Smooth muscle cell (in vitro differentiated cells): ENCODE data around the gene DSG2. TPM values are rescaled to one million over a fixed set of nuclear protein-coding genes. Genes with fewer than 3 reads are reported as not detected.

Experiments used
- DNase-seq: peaks from one replicate; lab custom pipeline; 2025; ENCODE audit not compliant: unreplicated experiment; lab: John Stamatoyannopoulos, UW
- H2AFZ ChIP-seq: fragments of 200-600 bp; sonication (generic); 2 replicates; pipeline ENCODE4 v1.6.0; 2016; ENCODE audit warnings: antibody characterized with exemption, low read depth, mild to moderate bottlenecking
- H3F3A ChIP-seq: fragments of 200-600 bp; sonication (generic); 2 replicates; pipeline ENCODE4 v1.6.0; 2017; ENCODE audit warnings: antibody characterized with exemption, low read depth
- H3K27ac ChIP-seq: fragments of 200-600 bp; sonication (generic); 2 replicates; pipeline ENCODE4 v1.5.1; 2016; ENCODE audit warnings: low read depth, mild to moderate bottlenecking
- H3K27me3 ChIP-seq: fragments of 200-600 bp; sonication (generic); 2 replicates; pipeline ENCODE4 v1.6.1; 2016; ENCODE audit warnings: low read depth, mild to moderate bottlenecking
- H3K36me3 ChIP-seq: fragments of 200-600 bp; sonication (generic); 2 replicates; pipeline ENCODE4 v1.5.1; 2016; ENCODE audit warnings: low read depth
- H3K4me1 ChIP-seq: fragments of 200-600 bp; sonication (generic); 2 replicates; pipeline ENCODE4 v1.5.1; 2016; ENCODE audit warnings: low read depth
- H3K4me2 ChIP-seq: fragments of 200-600 bp; sonication (generic); 2 replicates; pipeline ENCODE4 v1.6.0; 2016; ENCODE audit warnings: mild to moderate bottlenecking
- H3K4me3 ChIP-seq: fragments of 200-600 bp; sonication (generic); 2 replicates; pipeline ENCODE4 v1.5.1; 2016; ENCODE audit warnings: mild to moderate bottlenecking
- H3K79me2 ChIP-seq: fragments of 200-600 bp; sonication (generic); 2 replicates; pipeline ENCODE4 v1.6.0; 2016; ENCODE audit warnings: low read depth, mild to moderate bottlenecking
- H3K9ac ChIP-seq: fragments of 200-600 bp; sonication (generic); 2 replicates; pipeline ENCODE4 v1.6.0; 2016; ENCODE audit warnings: low read depth
- H3K9me3 ChIP-seq: fragments of 200-600 bp; sonication (generic); replicated peaks from 2 replicates; pipeline ENCODE4 v1.5.1; 2016; ENCODE audit warnings: low read depth
- H4K20me1 ChIP-seq: fragments of 200-600 bp; sonication (generic); 2 replicates; pipeline ENCODE4 v1.6.0; 2016; ENCODE audit warnings: low read depth
- WGBS: methylation state at CpG from one replicate; pipeline ENCODE4 v1.1.7; 2016; ENCODE audit warnings: low lambda C conversion rate; 5-methylcytosine and 5-hydroxymethylcytosine counted together
- polyA plus RNA-seq: library from polyadenylated mRNA; unstranded; fragments of >200 nt; fragmentation: Nextera tagmentation; extraction: Ambion mirVana; gene quantifications from 2 replicates; pipeline ENCODE4 v1.2.1, GENCODE V29; 2016
- total RNA-seq: library from RNA; depleted of rRNA; stranded (reverse); fragments of >200 nt; gene quantifications from 2 replicates; pipeline ENCODE4 v1.2.3, GENCODE V29; 2014
- TF ChIP-seq, protein P1 (sequence below): fragments of 200-600 bp; sonication (generic); IDR thresholded peaks from 2 replicates; pipeline ENCODE4 v1.5.1; 2017; ENCODE audit warnings: borderline replicate concordance, mild to moderate bottlenecking, antibody characterized with exemption; ENCODE audit not compliant: insufficient read depth, poor library complexity, severe bottlenecking

The DSG2 gene
- total and polyA plus RNA-seq, 2 experiments from 2014 or later = 53.9 to 138 TPM

- H3K9me3 ChIP-seq = no peaks in the 10 kb centered on the region
- H3K36me3 ChIP-seq = no peaks in the 10 kb centered on the region
- TF ChIP-seq, protein P1, sequence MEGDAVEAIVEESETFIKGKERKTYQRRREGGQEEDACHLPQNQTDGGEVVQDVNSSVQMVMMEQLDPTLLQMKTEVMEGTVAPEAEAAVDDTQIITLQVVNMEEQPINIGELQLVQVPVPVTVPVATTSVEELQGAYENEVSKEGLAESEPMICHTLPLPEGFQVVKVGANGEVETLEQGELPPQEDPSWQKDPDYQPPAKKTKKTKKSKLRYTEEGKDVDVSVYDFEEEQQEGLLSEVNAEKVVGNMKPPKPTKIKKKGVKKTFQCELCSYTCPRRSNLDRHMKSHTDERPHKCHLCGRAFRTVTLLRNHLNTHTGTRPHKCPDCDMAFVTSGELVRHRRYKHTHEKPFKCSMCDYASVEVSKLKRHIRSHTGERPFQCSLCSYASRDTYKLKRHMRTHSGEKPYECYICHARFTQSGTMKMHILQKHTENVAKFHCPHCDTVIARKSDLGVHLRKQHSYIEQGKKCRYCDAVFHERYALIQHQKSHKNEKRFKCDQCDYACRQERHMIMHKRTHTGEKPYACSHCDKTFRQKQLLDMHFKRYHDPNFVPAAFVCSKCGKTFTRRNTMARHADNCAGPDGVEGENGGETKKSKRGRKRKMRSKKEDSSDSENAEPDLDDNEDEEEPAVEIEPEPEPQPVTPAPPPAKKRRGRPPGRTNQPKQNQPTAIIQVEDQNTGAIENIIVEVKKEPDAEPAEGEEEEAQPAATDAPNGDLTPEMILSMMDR = no peak
- peaks cover 35% of the 10 kb centered on the region for H4K20me1 ChIP-seq
- peak overlapping the region; percentile 60 for H3K4me2 ChIP-seq
- 24% methylated on average over 4 of the region's 4 CpGs for WGBS
- H3K27me3 ChIP-seq = no peaks in the 10 kb centered on the region
- H3K9ac ChIP-seq = peak overlapping the region; percentile 48
- no peak overlapping the region for H2AFZ ChIP-seq
- peaks cover 61% of the 10 kb centered on the region for H3K79me2 ChIP-seq
- no peak overlapping the region for H3K4me3 ChIP-seq
- no peak for DNase-seq
- H3K4me1 ChIP-seq = peaks cover 24% of the 10 kb centered on the region
- H3K27ac ChIP-seq = peak overlapping the region; percentile 94
- H3F3A ChIP-seq = peaks cover 28% of the 10 kb centered on the region
Observed at GRCh38 chr18:31513189-31513935, 15.4 kb downstream of the DSG2 start.

GRCh38 chr18:31516437-31516836, 18.5 kb downstream of the DSG2 start:
- Histone ChIP-seq H4K20me1 (peaks cover 24% of the 10 kb centered on the region), H3K36me3 (peaks cover 8% of the 10 kb centered on the region), H3F3A (peaks cover 18% of the 10 kb centered on the region), H3K9ac (no peak overlapping the region), H3K27me3 (no peaks in the 10 kb centered on the region), H3K9me3 (no peaks in the 10 kb centered on the region), H3K4me2 (no peak overlapping the region), H3K4me1 (peaks cover 14% of the 10 kb centered on the region), H3K4me3 (no peak overlapping the region), H2AFZ (no peak overlapping the region), H3K79me2 (peaks cover 62% of the 10 kb centered on the region), H3K27ac (no peak overlapping the region)
- no peak for DNase-seq
- WGBS = 92% methylated on average over 3 of the region's 3 CpGs
- TF ChIP-seq, protein P1 = no peak

- DNase-seq = no peak
- no peaks in the 10 kb centered on the region for H3K27me3 ChIP-seq
- peaks cover 22% of the 10 kb centered on the region for H3K36me3 ChIP-seq
- H3K27ac ChIP-seq = no peak overlapping the region
- H3K4me2 ChIP-seq = no peak overlapping the region
- no peak overlapping the region for H3K4me3 ChIP-seq
- H3K9me3 ChIP-seq = no peaks in the 10 kb centered on the region
- H3K79me2 ChIP-seq = no peaks in the 10 kb centered on the region
- WGBS = 89% methylated on average over 7 of the region's 7 CpGs
- no peaks in the 10 kb centered on the region for H3F3A ChIP-seq
- no peak overlapping the region for H3K9ac ChIP-seq
- H3K4me1 ChIP-seq = no peaks in the 10 kb centered on the region
- H2AFZ ChIP-seq = no peak overlapping the region
- TF ChIP-seq, protein P1 = no peak
- H4K20me1 ChIP-seq = no peaks in the 10 kb centered on the region
Observed at GRCh38 chr18:31526374-31526773, 28.4 kb downstream of the DSG2 start.

DNA sequence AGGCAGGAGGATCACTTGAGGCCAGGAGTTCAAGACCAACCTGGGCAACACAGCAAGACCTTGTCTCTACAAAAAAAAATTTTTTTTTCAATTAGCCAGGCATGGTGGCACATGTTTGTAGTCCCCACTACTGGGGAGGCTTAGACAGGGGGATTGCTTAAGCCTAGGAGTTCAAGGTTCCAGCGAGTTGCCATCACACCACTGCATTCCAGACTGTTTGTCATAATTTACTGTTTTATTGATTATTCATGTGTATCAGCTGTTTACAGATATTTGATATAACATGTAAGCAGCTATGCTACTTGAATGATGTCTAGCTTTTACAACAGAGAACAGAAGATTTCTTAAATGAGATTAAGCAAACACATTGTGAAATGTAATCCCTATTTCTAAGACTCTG, 35.3 kb downstream of the DSG2 start:
- Histone ChIP-seq H4K20me1 (no peaks in the 10 kb centered on the region), H3K36me3 (peaks cover 4% of the 10 kb centered on the region), H3K79me2 (no peaks in the 10 kb centered on the region), H2AFZ (no peak overlapping the region), H3K4me2 (no peak overlapping the region), H3K4me1 (no peaks in the 10 kb centered on the region), H3K9me3 (no peaks in the 10 kb centered on the region), H3F3A (no peaks in the 10 kb centered on the region), H3K27ac (no peak overlapping the region), H3K4me3 (no peak overlapping the region), H3K9ac (no peak overlapping the region), H3K27me3 (no peaks in the 10 kb centered on the region)
- TF ChIP-seq, protein P1 = no peak
- no peak for DNase-seq
- WGBS = 97% methylated on average over 1 of the region's 1 CpG
